Stimulated activated CD8-positive, alpha-beta memory T cell treated with anti-CD3 and anti-CD28 coated beads, Interleukin-7, amount 100 ng/mL, for 1 hour (primary cell): ENCODE results near the gene FOSL2.

Experiments
- DNase-seq, 2 donors: peaks; one replicate each; pipeline ENCODE4 v3.0.0-alpha.2; 2020; ENCODE audit warnings: low read depth in 2 of 2

FOSL2 gene

DNA sequence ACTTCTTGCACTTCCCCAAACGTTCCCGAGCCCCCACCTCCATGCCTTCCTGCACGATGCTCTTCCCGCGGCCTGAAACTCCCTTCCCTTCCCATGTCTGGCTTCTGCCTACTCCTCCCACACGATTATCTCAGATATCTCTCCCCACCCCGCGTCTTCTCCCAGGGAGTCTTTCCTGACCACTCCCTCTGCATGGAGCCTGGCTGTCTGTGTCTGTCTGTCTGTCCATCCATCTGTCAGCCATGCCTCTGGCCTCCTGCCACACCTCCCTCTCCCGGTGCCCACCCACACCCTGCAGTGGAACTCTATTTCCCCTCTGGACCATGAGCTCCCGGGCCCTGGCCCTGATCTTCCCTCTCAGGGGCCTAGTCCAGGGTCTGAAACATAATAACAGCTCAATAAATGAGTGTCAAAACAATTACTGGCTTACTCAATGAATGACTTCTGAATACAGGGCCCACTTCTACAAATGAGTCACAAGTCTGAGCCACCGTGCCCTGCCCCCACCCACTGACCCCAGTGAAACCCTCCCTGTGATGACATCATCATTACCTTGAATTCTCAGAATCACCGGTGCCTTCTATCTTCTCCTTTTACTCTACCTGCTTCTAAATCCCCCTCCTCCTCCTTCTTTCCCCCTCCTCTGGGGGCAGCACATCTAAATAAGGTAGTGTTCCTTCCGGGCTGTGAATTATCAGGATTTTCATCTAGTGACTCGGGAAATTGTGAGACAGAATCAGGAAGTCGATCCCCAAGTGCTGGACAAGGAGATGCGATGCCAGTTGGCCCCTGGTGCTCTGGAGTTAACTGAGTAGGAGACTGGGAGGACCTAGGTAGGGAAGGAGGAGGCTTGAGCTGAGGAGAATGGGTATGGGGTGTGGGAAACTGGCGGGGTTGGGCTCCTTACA is 57.1 kb downstream of the FOSL2 start:
- DNase-seq: peak in 1 of 2 donors; percentile 15

DNA sequence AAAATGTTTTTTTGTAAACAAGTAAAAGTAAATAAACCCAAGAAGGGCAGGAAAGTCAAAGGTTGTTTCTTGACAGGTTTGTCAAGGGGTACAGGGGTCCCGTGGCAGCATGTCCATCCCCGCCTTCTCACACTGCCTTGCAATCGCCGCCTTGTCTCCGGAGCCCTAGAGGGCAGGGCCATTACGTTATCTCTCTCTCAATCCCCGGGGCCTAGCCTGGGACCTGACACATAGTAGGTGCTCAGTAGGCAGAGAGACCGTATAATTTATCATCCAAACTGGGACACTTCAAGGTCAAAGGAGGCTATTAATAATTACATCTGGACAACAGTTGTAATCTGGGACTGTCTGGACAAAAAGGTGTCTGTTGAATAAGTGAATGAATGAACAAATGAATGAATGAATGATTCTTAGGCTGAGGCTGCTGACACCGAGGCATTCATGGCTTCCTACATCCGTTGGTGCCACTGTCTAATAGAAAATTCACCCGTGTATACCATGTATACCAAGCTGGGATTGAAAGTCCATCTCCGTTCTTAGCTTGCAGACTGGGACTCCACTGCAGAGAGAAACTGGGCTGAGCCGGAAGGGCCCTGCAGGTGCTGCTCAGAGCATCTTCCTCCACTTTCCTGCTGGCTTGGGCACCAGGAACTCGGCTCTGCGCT is 58.4 kb downstream of the FOSL2 start:
- DNase-seq: no peak

DNA sequence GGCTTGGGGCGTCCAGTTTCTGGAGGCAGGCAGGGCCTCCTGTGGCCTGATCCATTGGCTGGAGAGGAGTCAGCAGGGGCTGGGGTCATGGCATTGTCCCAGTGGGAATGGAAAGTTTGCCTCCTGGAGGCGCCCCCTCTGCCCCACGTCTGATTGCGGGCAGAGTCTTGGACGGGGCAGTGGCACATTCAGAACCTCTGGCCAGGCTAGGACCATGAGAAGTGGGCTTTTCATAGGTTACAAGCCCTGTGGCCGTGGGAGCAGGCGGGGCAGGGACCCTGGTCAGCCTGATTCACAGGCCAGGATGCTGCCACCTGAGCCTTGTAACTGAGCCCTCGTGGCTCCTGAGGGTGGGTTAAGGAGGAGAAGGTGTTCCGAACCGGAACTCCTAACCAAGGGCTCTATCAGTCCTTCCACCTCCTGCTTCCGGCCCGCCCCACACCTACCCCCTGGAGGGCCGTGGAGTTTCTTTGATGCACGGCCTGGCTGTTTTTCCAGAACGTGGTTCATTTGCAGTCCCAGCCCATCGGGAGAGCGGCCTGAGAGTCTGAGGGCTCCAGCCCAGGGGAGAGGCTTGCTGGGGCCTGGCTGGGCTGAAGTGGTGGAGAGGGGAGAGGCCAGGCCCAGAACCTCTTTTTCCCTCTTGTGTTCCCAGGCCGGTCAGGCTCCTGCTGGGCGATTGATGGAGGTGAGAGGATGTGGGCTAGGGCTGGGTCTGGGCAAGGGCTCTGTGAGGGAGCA is 59.3 kb downstream of the FOSL2 start:
- DNase-seq: no peak

DNA sequence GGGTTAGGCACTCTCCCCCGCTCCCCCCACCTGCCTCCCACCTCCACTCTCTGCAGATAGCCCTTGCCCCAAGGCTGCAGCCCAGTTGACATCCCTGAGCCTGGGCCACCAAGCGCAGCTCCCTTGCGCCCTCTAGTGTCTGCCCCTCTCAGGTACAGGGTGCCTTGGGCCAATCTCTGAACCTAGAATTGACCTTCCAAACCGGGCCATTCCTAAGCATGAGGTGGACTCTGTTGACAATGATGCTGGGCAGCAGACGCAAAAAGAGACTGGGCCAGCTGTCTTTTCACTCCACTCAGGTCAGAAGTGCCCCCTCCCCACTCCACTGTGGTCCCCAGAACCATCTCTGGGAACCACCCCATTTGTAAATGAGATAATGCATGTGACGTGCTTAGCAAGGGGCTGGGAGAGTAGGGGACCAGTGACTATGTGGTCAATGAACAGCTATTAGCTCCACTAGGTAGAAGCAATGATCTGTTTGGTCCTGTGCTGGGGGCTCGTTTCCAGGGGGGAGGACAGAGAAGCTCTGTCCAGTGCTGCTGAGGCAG is 60.0 kb downstream of the FOSL2 start:
- peak; percentile 50 to 70 for DNase-seq

DNA sequence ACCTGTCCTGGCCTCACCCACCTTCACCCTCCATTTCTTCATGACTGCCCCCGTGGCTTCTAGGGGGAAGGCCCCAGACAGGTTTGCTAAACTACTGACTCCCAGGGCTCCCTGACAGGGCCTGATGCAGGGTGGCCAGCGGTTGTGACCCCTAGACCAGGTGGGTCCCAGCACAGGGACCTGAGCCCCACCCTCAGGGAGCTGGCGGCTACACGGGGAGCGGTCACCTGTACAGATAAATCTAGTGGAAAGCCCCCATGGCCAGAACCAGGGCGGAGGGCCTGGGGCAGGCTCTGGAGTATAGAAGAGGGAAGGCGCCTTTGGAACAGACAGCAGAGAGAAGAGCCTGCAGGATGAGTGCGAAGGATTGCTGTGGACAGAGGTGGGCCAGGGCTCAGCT is 60.7 kb downstream of the FOSL2 start:
- DNase-seq: no peak

DNA sequence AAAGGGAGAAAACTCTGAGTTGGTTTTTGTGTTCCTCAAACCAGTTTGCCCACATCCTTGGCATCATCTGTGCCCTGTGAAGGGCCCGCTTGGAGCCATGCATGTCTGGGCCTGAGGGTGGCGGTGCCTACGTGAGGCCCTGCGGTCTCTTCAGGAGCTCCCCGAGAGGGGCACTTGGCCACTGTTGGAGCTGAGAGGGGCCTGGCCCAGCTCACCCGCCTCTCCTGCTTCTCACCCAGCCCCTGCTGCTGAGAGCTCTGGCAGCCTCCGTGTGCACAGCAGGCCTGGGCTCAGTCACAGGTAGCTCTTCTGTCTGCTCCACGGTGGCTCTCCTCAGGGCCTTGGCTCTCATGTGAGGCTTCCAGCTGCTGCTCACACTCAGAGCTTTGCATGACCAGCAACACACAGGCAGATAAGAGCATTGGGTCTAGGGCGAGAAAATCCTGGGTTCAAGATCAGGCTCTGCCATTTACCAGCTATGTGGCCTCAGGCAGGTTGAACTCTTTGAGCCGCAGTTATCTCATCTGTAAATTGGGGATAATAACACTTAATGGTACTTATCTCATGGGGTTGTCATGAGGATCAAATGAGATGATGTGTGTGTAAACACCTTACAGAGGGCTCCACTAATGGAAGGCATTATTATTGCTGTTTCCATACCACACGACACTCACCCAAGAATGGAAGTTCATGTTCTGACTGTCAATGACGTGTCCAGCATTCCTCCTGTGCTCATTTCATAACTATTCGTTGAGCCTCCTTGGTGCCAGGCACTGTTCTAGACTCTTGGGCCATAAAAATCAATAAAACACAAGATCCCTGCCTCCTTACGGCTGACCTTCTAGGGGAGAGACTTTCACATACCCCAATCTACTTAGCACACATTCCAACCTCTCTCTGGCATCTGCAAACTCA is 61.6 kb downstream of the FOSL2 start:
- DNase-seq: no peak

DNA sequence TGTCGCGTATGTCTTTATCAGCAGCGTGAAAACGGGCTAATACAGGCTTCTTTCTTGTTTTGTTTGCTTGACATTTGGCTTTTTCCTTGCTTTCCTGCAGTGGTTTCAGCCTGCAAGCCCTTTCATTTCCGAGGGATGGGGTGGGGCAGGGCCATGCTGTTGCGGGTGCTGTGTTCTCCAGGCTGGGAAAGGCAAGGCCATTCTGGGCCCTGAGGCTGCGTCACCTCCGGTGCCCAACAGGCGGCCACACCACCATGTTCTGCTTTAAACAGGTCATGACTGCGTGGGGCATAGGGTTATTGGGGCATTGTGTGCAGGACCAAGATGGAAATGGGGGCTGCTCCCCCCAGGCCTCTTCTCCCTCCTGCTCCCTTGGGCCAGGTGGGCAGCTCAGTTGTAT is 64.6 kb downstream of the FOSL2 start:
- DNase-seq: no peak

DNA sequence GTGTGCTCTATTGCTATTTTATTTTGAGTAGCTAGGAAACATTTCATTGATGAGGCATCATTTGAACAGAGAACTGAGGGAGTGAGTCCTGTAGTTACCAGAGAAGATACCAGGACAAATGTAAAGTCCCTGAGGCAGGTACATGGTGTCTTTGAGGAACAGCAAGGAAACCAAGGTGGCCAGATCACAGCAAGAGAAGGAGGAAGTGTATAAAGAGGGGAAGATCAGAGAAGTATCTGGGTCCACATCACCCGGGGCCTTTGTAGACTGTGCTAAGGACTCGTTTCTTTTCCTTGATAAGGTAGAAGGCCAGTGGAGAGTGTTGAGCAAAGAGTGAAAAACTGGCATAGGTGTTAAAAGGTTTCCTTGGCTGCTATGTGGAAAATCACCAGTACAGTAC is 68.4 kb downstream of the FOSL2 start:
- DNase-seq: no peak

DNA sequence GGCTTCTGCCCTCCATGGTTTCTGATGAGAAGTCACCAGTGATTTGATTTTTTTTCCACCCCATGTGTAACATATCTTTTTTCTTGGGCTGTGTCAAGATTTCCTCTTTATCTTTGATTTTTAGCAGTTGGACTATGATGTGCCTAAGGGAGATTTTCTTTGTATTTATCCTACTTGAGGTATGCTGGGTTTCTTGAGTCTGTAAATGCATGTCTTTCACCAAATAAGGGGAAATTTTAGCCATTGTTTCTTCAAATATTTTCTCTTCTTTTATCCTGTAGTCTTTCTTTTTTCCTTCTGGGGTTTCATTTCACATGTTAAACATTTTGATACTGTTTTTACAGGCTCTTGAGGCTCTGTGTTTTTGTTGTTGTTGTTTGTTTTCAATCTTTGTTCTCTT is 69.5 kb downstream of the FOSL2 start:
- DNase-seq: no peak

DNA sequence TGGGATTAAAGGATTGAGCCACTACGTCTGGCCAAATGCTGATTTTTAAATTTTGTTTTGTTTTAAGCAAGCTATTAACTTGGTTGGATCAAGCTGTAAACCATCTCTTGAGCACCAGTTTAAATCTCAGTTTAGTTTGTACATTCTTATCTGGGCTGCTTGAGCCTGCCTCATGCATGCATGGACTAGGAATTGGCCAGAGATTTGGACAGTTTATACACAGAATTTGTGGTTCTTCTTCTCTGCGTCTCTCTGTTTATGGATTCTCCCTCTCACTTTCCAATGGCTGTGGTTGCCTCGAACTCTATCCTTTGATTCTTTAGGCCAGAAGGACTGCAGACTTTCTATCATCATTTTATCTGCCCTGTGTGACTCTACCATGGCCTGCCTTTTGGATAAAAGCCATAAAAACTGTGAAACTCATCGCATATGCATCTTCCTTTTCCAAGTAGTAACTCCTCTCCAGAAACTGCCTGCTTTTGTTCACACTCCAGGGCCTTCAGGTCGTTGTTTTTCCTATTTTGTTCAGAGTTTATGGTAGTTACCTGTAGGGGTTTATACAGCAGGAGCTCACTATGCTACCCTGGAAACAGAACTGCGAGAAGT is 70.7 kb downstream of the FOSL2 start:
- DNase-seq: no peak

DNA sequence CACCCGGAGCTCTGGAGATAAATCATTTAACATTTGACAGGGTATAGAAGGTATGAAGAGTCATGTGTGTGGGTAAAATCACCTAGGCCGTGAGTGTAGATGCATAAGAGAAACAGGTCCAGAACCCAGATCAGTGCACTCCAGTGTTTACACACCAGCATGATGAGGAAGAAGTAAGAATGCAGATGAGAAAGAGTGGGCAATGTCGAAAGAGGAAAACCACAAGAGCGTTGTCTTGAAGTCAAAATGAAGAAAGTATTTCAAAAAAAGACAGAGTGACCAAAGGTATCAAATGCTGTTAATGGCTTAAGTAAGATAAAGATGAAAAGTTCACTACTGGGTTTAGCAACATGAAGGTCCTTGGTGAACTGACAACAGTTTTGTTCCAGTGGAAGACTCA is 71.2 kb downstream of the FOSL2 start:
- no peak for DNase-seq

DNA sequence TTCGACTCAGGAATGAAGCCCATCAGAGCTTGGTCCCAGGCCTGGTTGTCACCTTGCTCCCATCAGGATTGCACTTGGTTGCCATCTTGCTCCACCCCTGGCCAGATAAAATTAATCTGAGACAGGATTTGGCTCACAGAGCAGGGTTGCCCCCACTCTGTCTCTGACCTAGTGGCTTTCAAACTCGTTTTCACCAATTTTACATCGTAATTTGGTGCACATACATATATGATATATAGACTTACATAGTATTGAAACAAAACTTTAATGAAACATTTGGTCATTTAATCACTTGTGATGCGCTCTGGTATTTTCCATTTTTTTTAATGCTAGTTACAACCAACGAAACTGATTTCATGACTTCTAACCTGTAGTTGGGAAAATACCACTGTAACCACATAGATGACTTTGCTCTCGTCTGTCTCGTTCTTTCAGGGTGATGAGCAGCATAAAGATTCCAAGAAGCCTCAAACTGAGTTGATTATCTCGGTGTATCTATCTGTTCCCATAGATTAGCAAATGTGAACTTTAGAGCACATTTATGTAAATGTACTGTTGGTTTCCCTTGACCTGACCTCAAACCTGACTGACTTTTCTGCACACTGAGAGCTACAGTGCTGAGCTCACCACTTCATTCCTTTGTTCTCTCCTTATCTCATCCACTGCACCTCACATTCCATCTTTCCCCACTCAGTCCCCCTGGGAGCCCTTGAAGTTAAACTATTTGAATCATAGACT is 72.7 kb downstream of the FOSL2 start:
- no peak for DNase-seq
